ENCODE data around the gene IL1RL2. TPM values are rescaled to one million over a fixed set of nuclear protein-coding genes. Genes with fewer than 3 reads are reported as not detected.

Gene IL1RL2
- total and polyA plus RNA-seq, 2 of the 8 experiments (the other 6 are each of a cell fraction or from before 2014, with no cell fraction given): not detected

DNA sequence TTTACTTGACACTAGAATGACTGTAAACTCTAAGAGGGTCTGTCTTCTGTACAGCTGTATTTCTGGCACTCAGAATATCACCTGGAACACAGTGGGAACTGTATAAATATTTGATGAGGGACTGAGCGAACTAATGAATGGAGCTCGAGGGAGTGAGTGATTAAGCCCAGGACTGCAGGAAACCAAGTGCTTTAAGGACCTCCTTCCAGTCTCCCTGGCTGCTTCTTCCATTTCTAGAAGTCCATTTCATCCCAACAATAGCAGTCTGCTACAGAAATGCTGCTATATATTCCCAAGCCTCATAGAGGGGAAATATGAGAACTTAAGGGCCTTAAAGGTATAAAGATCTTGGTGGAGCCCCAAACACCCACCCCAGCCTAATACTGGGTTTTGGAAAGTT is 2.8 kb upstream of the IL1RL2 start:
- no peak for DNase-seq (ENCODE audit: low read depth in 1 of 2, low spot score in 2 of 2)
- Histone ChIP-seq H3K4me3 (ENCODE audit: extremely low read depth in 1 of 4, insufficient read depth in 2 of 4, low read depth in 3 of 4, low read length in 4 of 4) (no peak overlapping the region), H3K9me3 (ENCODE audit: insufficient read depth in 2 of 2, low read depth in 1 of 2, low read length in 1 of 2) (no peaks in the 10 kb centered on the region), H3K23ac (ENCODE audit: insufficient read length) (no peak overlapping the region), H2AK5ac (ENCODE audit: low read depth, low read length) (no peak overlapping the region), H3K4me2 (ENCODE audit: insufficient read depth in 1 of 2, low read depth in 2 of 2, low read length in 2 of 2) (no peak overlapping the region), H2BK20ac (ENCODE audit: low read length) (no peak overlapping the region), H4K91ac (replicated peaks; ENCODE audit: insufficient read length, low read length) (no peak overlapping the region), H4K20me1 (replicated peaks in 1 of 2; ENCODE audit: control insufficient read depth in 1 of 2, insufficient read depth in 2 of 2, low read length in 2 of 2) (no peaks in the 10 kb centered on the region), H2BK15ac (ENCODE audit: low read length) (no peak overlapping the region), H3K79me1 (ENCODE audit: low read depth, low read length) (no peaks in the 10 kb centered on the region), H2BK5ac (ENCODE audit: low read depth, low read length) (no peak overlapping the region), H3K18ac (ENCODE audit: extremely low read depth, low read length) (no peak overlapping the region), H4K5ac (ENCODE audit: insufficient read length, low read depth, low read length) (no peak overlapping the region), H4K8ac (ENCODE audit: extremely low read depth, insufficient read depth, low read length) (no peak overlapping the region), H3K4ac (replicated peaks; ENCODE audit: insufficient read length, low read depth, low read length) (no peak overlapping the region), H3K27me3 (replicated peaks in 1 of 4; ENCODE audit: control insufficient read depth in 3 of 4, extremely low read depth in 1 of 4, insufficient read depth in 3 of 4, low read length in 3 of 4) (peaks cover 1 to 18% (median 15%) of the 10 kb centered on the region in 4 experiments), H3K56ac (replicated peaks; ENCODE audit: insufficient read length, low read depth, low read length) (no peak overlapping the region), H2AFZ (ENCODE audit: low read length) (no peak overlapping the region), H3K36me3 (ENCODE audit: control insufficient read depth in 2 of 4, insufficient read depth in 4 of 4, low read length in 3 of 4) (no peaks in the 10 kb centered on the region), H3K23me2 (ENCODE audit: low read depth, low read length) (no peaks in the 10 kb centered on the region), H3K79me2 (ENCODE audit: control insufficient read depth in 1 of 2, insufficient read depth in 2 of 2, low read length in 2 of 2) (no peaks in the 10 kb centered on the region), H3K14ac (ENCODE audit: insufficient read length) (no peak overlapping the region), H2BK12ac (ENCODE audit: low read depth, low read length) (no peak overlapping the region), H2BK120ac (replicated peaks; ENCODE audit: low read depth, low read length) (no peak overlapping the region), H3K9ac (replicated peaks in 1 of 4; ENCODE audit: extremely low read depth in 1 of 4, low read depth in 3 of 4, low read length in 3 of 4) (no peak overlapping the region), H3K4me1 (replicated peaks in 1 of 4; ENCODE audit: control insufficient read depth in 3 of 4, insufficient read depth in 4 of 4, low read length in 3 of 4) (no peaks in the 10 kb centered on the region), H3K27ac (ENCODE audit: low read depth, low read length) (no peak overlapping the region)
- WGBS, 2 experiments (ENCODE audit: extremely low coverage in 1 of 2, insufficient coverage in 1 of 2, insufficient read length in 1 of 2, insufficient replicate concordance in 2 of 2, low coverage in 1 of 2, low lambda C conversion rate in 2 of 2, missing lambda C conversion rate in 1 of 2): 78% methylated on average over 2 of the region's 2 CpGs; no CpG with 5 or more reads in 1 of the 2 experiments
- no peak for TF ChIP-seq RBBP5 (IDR thresholded peaks at IDR 0.05; ENCODE audit: borderline replicate concordance, low read depth, low read length)
- TF ChIP-seq JUN (IDR thresholded peaks at IDR 0.05; ENCODE audit: low read depth, low read length): no peak
- no peak for TF ChIP-seq SUZ12 (IDR thresholded peaks at IDR 0.05; ENCODE audit: low read length)
- no peak for TF ChIP-seq RXRA (IDR thresholded peaks at IDR 0.05; ENCODE audit: insufficient read depth, low read depth, low read length)
- no peak for TF ChIP-seq JUND (IDR thresholded peaks at IDR 0.05; ENCODE audit: low read length)
- TF ChIP-seq SIX5 (IDR thresholded peaks at IDR 0.05; ENCODE audit: low read depth, low read length): no peak
- TF ChIP-seq EGR1 (IDR thresholded peaks at IDR 0.05; ENCODE audit: borderline replicate concordance, low read depth, low read length): no peak
- no peak for TF ChIP-seq SIN3A (conservative IDR thresholded peaks at IDR 0.05 in 1 of 2, IDR thresholded peaks at IDR 0.05 in 1 of 2; ENCODE audit: low read depth in 1 of 2, low read length in 2 of 2)
- no peak for TF ChIP-seq HDAC2 (IDR thresholded peaks at IDR 0.05; ENCODE audit: borderline replicate concordance in 1 of 2, low read depth in 2 of 2, low read length in 2 of 2)
- TF ChIP-seq EP300 (IDR thresholded peaks at IDR 0.05; ENCODE audit: borderline replicate concordance in 1 of 2, low read depth in 2 of 2, low read length in 2 of 2): no peak
- POLR2A ChIA-PET (ENCODE audit: partially characterized antibody): no interaction called here
- CTCF ChIA-PET (ENCODE audit: partially characterized antibody): interaction anchor here (1.9 kb wide), 1 partner anchor 178 kb away, joined by 5 read pairs; no protein-coding TSS in a partner anchor
- FAIRE-seq: no peak
